Kidney (tissue), 2 donors: ENCODE results near the gene MEX3A. TPM values are rescaled to one million over a fixed set of nuclear protein-coding genes. Genes with fewer than 3 reads are reported as not detected.

Experiments used
- polyA plus RNA-seq: library from polyadenylated mRNA; stranded (reverse); fragments of 350-450 nt; fragmentation: Illumina TruSeq; extraction: RNeasy Lipid Tissue Mini Kit (QIAGEN cat#74804); gene quantifications from one replicate; pipeline ENCODE4 v1.2.3, GENCODE V29; 2014; ENCODE audit warnings: low read depth, low replicate concordance; ENCODE audit not compliant: insufficient read depth
- total RNA-seq: library from RNA; stranded (reverse); fragmentation: NEBNext Ultra II Directional; extraction: Animal tissue kit (Norgen Biotek cat#: 25700); gene quantifications from one replicate; pipeline ENCODE4 v1.2.1, GENCODE V29; 2021
- donor health status: DM: yes; HTN: yes; CAD: no.

MEX3A gene
- total and polyA plus RNA-seq, 2 donors from 2014 or later: 1.0 to 1.7 TPM

Other genes with a start within 250 kb of the MEX3A start
- 62.1 TPM for gene GON4L, start 225.3 kb downstream of the MEX3A start, total RNA-seq
- 14.2 TPM for gene GON4L, start 225.3 kb downstream of the MEX3A start, polyA plus RNA-seq
- 16.8 TPM for gene SYT11, start 222.9 kb downstream of the MEX3A start, total RNA-seq
- gene SYT11, start 222.9 kb downstream of the MEX3A start, polyA plus RNA-seq: 8.4 TPM
- 40.8 TPM for gene RIT1, start 171.1 kb downstream of the MEX3A start, total RNA-seq
- 33.2 TPM for gene RIT1, start 171.1 kb downstream of the MEX3A start, polyA plus RNA-seq
- 57.4 TPM for gene KHDC4, start 148.1 kb downstream of the MEX3A start, total RNA-seq
- 19.8 TPM for gene KHDC4, start 148.1 kb downstream of the MEX3A start, polyA plus RNA-seq
- not detected for gene RXFP4, start 140.8 kb downstream of the MEX3A start, total RNA-seq
- 0.32 TPM for gene RXFP4, start 140.8 kb downstream of the MEX3A start, polyA plus RNA-seq
- gene ARHGEF2, start 103.9 kb downstream of the MEX3A start, total RNA-seq: 99.6 TPM
- gene ARHGEF2, start 103.9 kb downstream of the MEX3A start, polyA plus RNA-seq: 32.3 TPM
- 175 TPM for gene SSR2, start 61.5 kb downstream of the MEX3A start, total RNA-seq
- 300 TPM for gene SSR2, start 61.5 kb downstream of the MEX3A start, polyA plus RNA-seq
- gene UBQLN4, start 28.7 kb downstream of the MEX3A start, total RNA-seq: 24.5 TPM
- gene UBQLN4, start 28.7 kb downstream of the MEX3A start, polyA plus RNA-seq: 24.6 TPM
- gene LAMTOR2, start 27.7 kb downstream of the MEX3A start, total RNA-seq: 50.8 TPM
- 200 TPM for gene LAMTOR2, start 27.7 kb downstream of the MEX3A start, polyA plus RNA-seq
- 51.4 TPM for gene RAB25, start 21.3 kb downstream of the MEX3A start, total RNA-seq
- gene RAB25, start 21.3 kb downstream of the MEX3A start, polyA plus RNA-seq: 73.0 TPM
- gene LMNA, start 32.2 kb upstream of the MEX3A start, total RNA-seq: 384 TPM
- 145 TPM for gene LMNA, start 32.2 kb upstream of the MEX3A start, polyA plus RNA-seq
- gene SEMA4A, start 71.1 kb upstream of the MEX3A start, total RNA-seq: 45.9 TPM
- 16.4 TPM for gene SEMA4A, start 71.1 kb upstream of the MEX3A start, polyA plus RNA-seq
- gene SLC25A44, start 111.6 kb upstream of the MEX3A start, total RNA-seq: 28.1 TPM
- 29.0 TPM for gene SLC25A44, start 111.6 kb upstream of the MEX3A start, polyA plus RNA-seq
- 65.6 TPM for gene PMF1, start 130.5 kb upstream of the MEX3A start, total RNA-seq
- 110 TPM for gene PMF1, start 130.5 kb upstream of the MEX3A start, polyA plus RNA-seq
- 1.8 TPM for gene BGLAP, start 159.7 kb upstream of the MEX3A start, total RNA-seq
- 1.7 TPM for gene BGLAP, start 159.7 kb upstream of the MEX3A start, polyA plus RNA-seq
- gene PAQR6, start 165.6 kb upstream of the MEX3A start, total RNA-seq: 4.2 TPM
- 2.0 TPM for gene PAQR6, start 165.6 kb upstream of the MEX3A start, polyA plus RNA-seq
- 69.5 TPM for gene SMG5, start 200.4 kb upstream of the MEX3A start, total RNA-seq
- gene SMG5, start 200.4 kb upstream of the MEX3A start, polyA plus RNA-seq: 46.1 TPM
- gene TMEM79, start 201.9 kb upstream of the MEX3A start, total RNA-seq: 2.7 TPM
- 3.9 TPM for gene TMEM79, start 201.9 kb upstream of the MEX3A start, polyA plus RNA-seq
- 52.4 TPM for gene GLMP, start 213.2 kb upstream of the MEX3A start, total RNA-seq
- 154 TPM for gene GLMP, start 213.2 kb upstream of the MEX3A start, polyA plus RNA-seq
- gene VHLL, start 216.8 kb upstream of the MEX3A start, total RNA-seq: not detected
- not detected for gene VHLL, start 216.8 kb upstream of the MEX3A start, polyA plus RNA-seq